Lower lobe of right lung (tissue), 2 donors: ENCODE data around the gene IL17RD. TPM values are rescaled to one million over a fixed set of nuclear protein-coding genes. Genes with fewer than 3 reads are reported as not detected.

ENCODE experiments used
- ATAC-seq, 2 donors: fragments of 200-7000 bp; cut with Tn5 transposase; one replicate each; pipeline ENCODE4 v1.9.1; 2020 to 2022; ENCODE audit warnings: mild to moderate bottlenecking in 2 of 2, moderate library complexity in 2 of 2
- DNase-seq: peaks from one replicate; pipeline ENCODE4 v3.0.0-alpha.2; 2020
- H3K27ac ChIP-seq: fragments of 200-600 bp; one replicate; pipeline ENCODE4 v1.8.0; 2022
- H3K27me3 ChIP-seq: fragments of 200-600 bp; one replicate; pipeline ENCODE4 v1.8.0; 2022; ENCODE audit warnings: low read depth
- H3K36me3 ChIP-seq: fragments of 200-600 bp; one replicate; pipeline ENCODE4 v1.8.0; 2022; ENCODE audit warnings: mild to moderate bottlenecking
- H3K4me1 ChIP-seq: fragments of 200-600 bp; one replicate; pipeline ENCODE4 v1.8.0; 2022
- H3K4me3 ChIP-seq: fragments of 200-600 bp; one replicate; pipeline ENCODE4 v1.8.0; 2022; ENCODE audit warnings: mild to moderate bottlenecking
- H3K9me3 ChIP-seq: fragments of 200-600 bp; one replicate; pipeline ENCODE4 v1.8.0; 2022
- CTCF ChIP-seq: fragments of 200-600 bp; IDR thresholded peaks from one replicate; pipeline ENCODE4 v1.8.0; 2022; ENCODE audit warnings: antibody characterized with exemption, mild to moderate bottlenecking
- intact Hi-C: fragments of 100-400 bp; cut with DNase I; formaldehyde crosslinking; loops from one replicate; pipeline ENCODE4 v1.11.0; 2022
- total RNA-seq: library from RNA; stranded (reverse); fragmentation: NEBNext Ultra II Directional; extraction: Animal tissue kit (Norgen Biotek cat#: 25700); gene quantifications from one replicate; pipeline ENCODE4 v1.2.1, GENCODE V29; 2021
- donor health status: DM: no; HTN: yes; CAD: no; lungs with severe emphysema.

The IL17RD gene
- total RNA-seq, 1 donor from 2014 or later, result 2.4 TPM

- no peaks in the 10 kb centered on the region for H3K27me3 ChIP-seq
- intact Hi-C loops, result no loop called here
- H3K9me3 ChIP-seq, result no peaks in the 10 kb centered on the region
- H3K4me3 ChIP-seq, result no peak overlapping the region
- TF ChIP-seq CTCF, result no peak
- H3K36me3 ChIP-seq, result no peaks in the 10 kb centered on the region
- H3K27ac ChIP-seq, result no peak overlapping the region
- DNase-seq (no peak), ATAC-seq (no peak)
- H3K4me1 ChIP-seq, result no peaks in the 10 kb centered on the region
These were observed 73.5 kb downstream of the IL17RD start for GRCh38 chr3:57091521-57092273.

- Histone ChIP-seq H3K36me3 (no peaks in the 10 kb centered on the region), H3K4me1 (no peaks in the 10 kb centered on the region), H3K9me3 (no peaks in the 10 kb centered on the region), H3K27me3 (no peaks in the 10 kb centered on the region), H3K27ac (no peak overlapping the region), H3K4me3 (no peak overlapping the region)
- no peak for ATAC-seq
- no peak for TF ChIP-seq CTCF
- no peak for DNase-seq
- intact Hi-C loops, result no loop called here
These were observed 76.1 kb downstream of the IL17RD start for GRCh38 chr3:57089043-57089442.

- Histone ChIP-seq H3K36me3 (no peaks in the 10 kb centered on the region), H3K27ac (no peak overlapping the region), H3K4me3 (no peak overlapping the region), H3K4me1 (no peaks in the 10 kb centered on the region), H3K9me3 (no peaks in the 10 kb centered on the region), H3K27me3 (no peaks in the 10 kb centered on the region)
- DNase-seq, result no peak
- intact Hi-C loops, result no loop called here
- ATAC-seq, result no peak
- no peak for TF ChIP-seq CTCF
These were observed 76.7 kb downstream of the IL17RD start for GRCh38 chr3:57088503-57088902.

GRCh38 chr3:57087361-57088092 is 77.6 kb downstream of the IL17RD start:
- H3K27me3 ChIP-seq, result no peaks in the 10 kb centered on the region
- intact Hi-C loops, result no loop called here
- H3K9me3 ChIP-seq, result no peaks in the 10 kb centered on the region
- DNase-seq, result no peak
- H3K27ac ChIP-seq, result no peak overlapping the region
- TF ChIP-seq CTCF, result no peak
- ATAC-seq, result no peak
- no peaks in the 10 kb centered on the region for H3K4me1 ChIP-seq
- H3K36me3 ChIP-seq, result no peaks in the 10 kb centered on the region
- no peak overlapping the region for H3K4me3 ChIP-seq

GRCh38 chr3:57086201-57086600 is 79.0 kb downstream of the IL17RD start:
- intact Hi-C loops, result no loop called here
- H3K27ac ChIP-seq, result no peak overlapping the region
- no peak for ATAC-seq
- H3K36me3 ChIP-seq, result no peaks in the 10 kb centered on the region
- no peaks in the 10 kb centered on the region for H3K9me3 ChIP-seq
- H3K27me3 ChIP-seq, result no peaks in the 10 kb centered on the region
- H3K4me1 ChIP-seq, result no peaks in the 10 kb centered on the region
- TF ChIP-seq CTCF, result no peak
- no peak overlapping the region for H3K4me3 ChIP-seq
- DNase-seq, result no peak
